Activated B cell treated with CpG ODN at 0.5 μM for 24 hours (primary cell): ENCODE data around the gene FA2H. TPM values are rescaled to one million over a fixed set of nuclear protein-coding genes. Genes with fewer than 3 reads are reported as not detected.
"Not testable (repeated sequence)": the region's sequence is repeated elsewhere in the genome, so short reads cannot be mapped to it uniquely, and the experiment has no call there.

Source experiments
- ATAC-seq: fragments of 200-7000 bp; cut with Tn5 transposase; one replicate; pipeline ENCODE4 v1.10.0; 2021; ENCODE audit warnings: low read depth, mild to moderate bottlenecking, moderate library complexity
- CTCF ChIA-PET: fragments of 350-600 bp; sonication (Branson Sonifier 250); formaldehyde crosslinking; loops from one replicate; lab custom pipeline; 2021; ENCODE audit warnings: antibody characterized with exemption; lab: Charles Lee
- POLR2A ChIA-PET: fragments of 350-600 bp; sonication (Branson Sonifier 250); formaldehyde crosslinking; loops from one replicate; lab custom pipeline; 2021; ENCODE audit warnings: antibody characterized with exemption; lab: Charles Lee
- DNase-seq: peaks from one replicate; pipeline ENCODE4 v3.0.0; 2022
- H3K27ac Mint-ChIP-seq: one replicate; pipeline ENCODE4 v1.8.0; 2020; ENCODE audit warnings: mixed read lengths
- H3K27me3 Mint-ChIP-seq: one replicate; pipeline ENCODE4 v1.8.0; 2021; ENCODE audit warnings: mixed read lengths
- H3K36me3 Mint-ChIP-seq: one replicate; pipeline ENCODE4 v1.8.0; 2021; ENCODE audit warnings: low read depth, mixed read lengths
- H3K4me1 Mint-ChIP-seq: one replicate; pipeline ENCODE4 v1.8.0; 2021; ENCODE audit warnings: mixed read lengths
- H3K4me3 Mint-ChIP-seq: one replicate; pipeline ENCODE4 v1.8.0; 2020; ENCODE audit warnings: mild to moderate bottlenecking, mixed read lengths
- H3K9me3 Mint-ChIP-seq: one replicate; pipeline ENCODE4 v1.8.0; 2020; ENCODE audit warnings: mixed read lengths
- intact Hi-C: fragments of 100-400 bp; cut with micrococcal nuclease; formaldehyde crosslinking; loops from one replicate; pipeline ENCODE4 v1.15.1; 2024
- total RNA-seq: library from RNA; stranded (reverse); gene quantifications from 2 replicates; pipeline ENCODE4 v1.2.3, GENCODE V29; 2022
- TF ChIP-seq, protein P1 (sequence below): fragments of 200-600 bp; IDR thresholded peaks from one replicate; pipeline ENCODE4 v1.8.0; 2022; ENCODE audit warnings: antibody characterized with exemption, mild to moderate bottlenecking

The FA2H gene
- total RNA-seq, 1 donor from 2014 or later: 0.78 TPM

DNA sequence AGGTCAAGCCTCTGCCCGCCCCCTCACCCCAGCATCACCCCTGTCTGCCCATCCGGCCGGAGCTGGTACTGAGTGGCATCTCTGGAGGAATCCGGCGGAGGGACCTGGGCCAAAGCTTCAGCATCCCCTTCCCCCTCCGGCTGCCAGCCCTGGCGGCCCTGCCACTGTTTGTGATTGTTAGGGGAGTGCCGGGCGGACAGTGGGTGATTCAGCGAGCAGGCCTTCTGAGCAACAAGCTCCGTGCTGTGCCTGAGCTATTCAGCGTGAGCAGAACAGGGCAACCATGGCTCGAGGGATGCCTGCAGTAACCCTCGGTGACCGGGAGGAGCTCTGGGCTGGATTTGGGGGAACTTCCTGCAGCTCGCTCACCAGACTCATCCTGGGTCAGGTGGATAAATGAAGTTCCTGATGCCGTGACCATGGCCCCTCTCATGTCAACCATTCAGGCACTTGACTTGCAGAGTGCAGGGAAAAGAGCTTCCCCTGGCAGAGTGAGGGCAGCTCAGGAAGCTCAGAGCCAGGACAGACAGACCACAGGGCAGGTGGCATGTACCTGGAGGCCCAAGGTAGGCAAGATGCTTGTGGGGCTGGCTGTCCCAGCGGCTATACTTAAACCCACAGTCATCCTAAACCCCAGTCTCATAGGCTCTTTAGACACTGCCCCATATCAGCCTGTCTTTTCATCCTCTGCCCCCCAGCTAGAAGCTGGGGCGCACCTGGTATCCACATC is 49.6 kb downstream of the FA2H start:
- POLR2A ChIA-PET: no interaction called here
- intact Hi-C loops: no loop called here
- H3K4me3 Mint-ChIP-seq: no peak overlapping the region
- ATAC-seq (no peak), DNase-seq (no peak)
- H3K9me3 Mint-ChIP-seq: peaks cover 9% of the 10 kb centered on the region
- peaks cover 5% of the 10 kb centered on the region for H3K27me3 Mint-ChIP-seq
- CTCF ChIA-PET: interaction anchor here (0.9 to 1.4 kb wide), 2 partner anchors 24 to 138 kb away, joined by 3 to 4 read pairs; no protein-coding TSS in a partner anchor
- TF ChIP-seq, protein P1, sequence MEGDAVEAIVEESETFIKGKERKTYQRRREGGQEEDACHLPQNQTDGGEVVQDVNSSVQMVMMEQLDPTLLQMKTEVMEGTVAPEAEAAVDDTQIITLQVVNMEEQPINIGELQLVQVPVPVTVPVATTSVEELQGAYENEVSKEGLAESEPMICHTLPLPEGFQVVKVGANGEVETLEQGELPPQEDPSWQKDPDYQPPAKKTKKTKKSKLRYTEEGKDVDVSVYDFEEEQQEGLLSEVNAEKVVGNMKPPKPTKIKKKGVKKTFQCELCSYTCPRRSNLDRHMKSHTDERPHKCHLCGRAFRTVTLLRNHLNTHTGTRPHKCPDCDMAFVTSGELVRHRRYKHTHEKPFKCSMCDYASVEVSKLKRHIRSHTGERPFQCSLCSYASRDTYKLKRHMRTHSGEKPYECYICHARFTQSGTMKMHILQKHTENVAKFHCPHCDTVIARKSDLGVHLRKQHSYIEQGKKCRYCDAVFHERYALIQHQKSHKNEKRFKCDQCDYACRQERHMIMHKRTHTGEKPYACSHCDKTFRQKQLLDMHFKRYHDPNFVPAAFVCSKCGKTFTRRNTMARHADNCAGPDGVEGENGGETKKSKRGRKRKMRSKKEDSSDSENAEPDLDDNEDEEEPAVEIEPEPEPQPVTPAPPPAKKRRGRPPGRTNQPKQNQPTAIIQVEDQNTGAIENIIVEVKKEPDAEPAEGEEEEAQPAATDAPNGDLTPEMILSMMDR: no peak
- H3K36me3 Mint-ChIP-seq: no peaks in the 10 kb centered on the region
- no peak overlapping the region for H3K27ac Mint-ChIP-seq
- no peaks in the 10 kb centered on the region for H3K4me1 Mint-ChIP-seq

DNA sequence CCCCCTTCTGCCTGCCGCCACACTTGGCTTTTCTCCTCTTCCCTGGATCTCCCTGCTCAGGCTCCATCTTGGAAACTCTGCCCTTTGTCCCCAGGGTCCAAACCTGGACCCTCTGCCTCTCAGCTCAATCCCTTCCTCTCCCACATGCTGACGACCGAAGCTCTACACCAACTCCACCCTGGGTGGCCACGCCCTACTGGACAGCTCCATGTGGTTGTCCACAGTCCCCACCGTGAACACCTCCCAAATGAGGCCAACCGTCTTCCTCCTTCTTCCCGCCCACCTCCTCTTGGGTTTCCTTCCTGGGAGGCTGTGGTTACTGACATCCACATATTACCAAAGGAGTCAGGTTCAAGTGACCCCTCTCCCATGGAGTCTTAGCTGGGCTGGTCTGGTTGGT is 51.4 kb downstream of the FA2H start:
- no peaks in the 10 kb centered on the region for H3K36me3 Mint-ChIP-seq
- H3K9me3 Mint-ChIP-seq: peaks cover 9% of the 10 kb centered on the region
- CTCF ChIA-PET: interaction anchor here (0.7 to 1.6 kb wide), 2 partner anchors 22 to 139 kb away, joined by 4 to 5 read pairs; no protein-coding TSS in a partner anchor
- H3K4me1 Mint-ChIP-seq: no peaks in the 10 kb centered on the region
- H3K27ac Mint-ChIP-seq: no peak overlapping the region
- H3K4me3 Mint-ChIP-seq: no peak overlapping the region
- ATAC-seq: no peak
- peaks cover 5% of the 10 kb centered on the region for H3K27me3 Mint-ChIP-seq
- TF ChIP-seq, protein P1: no peak
- intact Hi-C loops: no loop called here
- no peak for DNase-seq
- POLR2A ChIA-PET: no interaction called here

GRCh38 chr16:74722156-74722555 is 52.5 kb downstream of the FA2H start:
- H3K4me1 Mint-ChIP-seq, H3K36me3 Mint-ChIP-seq, ATAC-seq, DNase-seq, H3K9me3 Mint-ChIP-seq, H3K27me3 Mint-ChIP-seq, H3K27ac Mint-ChIP-seq, CTCF ChIA-PET, intact Hi-C loops, POLR2A ChIA-PET, H3K4me3 Mint-ChIP-seq: not testable (repeated sequence)

GRCh38 chr16:74721716-74722115 is 52.9 kb downstream of the FA2H start:
- Mint-ChIP-seq H3K9me3 (peaks cover 3% of the 10 kb centered on the region), H3K4me1 (no peaks in the 10 kb centered on the region), H3K27ac (no peak overlapping the region), H3K27me3 (peaks cover 5% of the 10 kb centered on the region), H3K4me3 (no peak overlapping the region), H3K36me3 (no peaks in the 10 kb centered on the region)
- no peak for DNase-seq
- CTCF ChIA-PET: no interaction called here
- POLR2A ChIA-PET: no interaction called here
- intact Hi-C loops: no loop called here
- TF ChIP-seq, protein P1: no peak
- no peak for ATAC-seq

DNA sequence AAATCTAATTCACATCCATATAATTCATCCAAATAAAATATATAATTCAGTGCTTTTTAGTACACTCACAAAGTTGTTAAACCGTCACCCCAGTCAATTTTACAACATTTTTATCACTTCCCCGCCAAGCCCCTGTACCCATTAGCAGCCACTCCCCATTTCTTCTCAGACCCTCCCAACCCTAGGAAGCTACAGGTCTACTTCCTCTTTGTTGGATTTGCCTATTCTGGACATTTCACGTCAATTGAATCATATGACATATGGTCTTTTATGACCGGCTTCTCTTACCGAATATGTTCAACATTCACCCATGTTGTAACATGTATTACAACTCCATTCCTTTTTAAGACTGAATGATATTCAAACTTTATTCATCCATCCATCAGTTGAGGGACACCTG is 54.0 kb downstream of the FA2H start:
- ChIA-PET POLR2A (no interaction called here), CTCF (no interaction called here)
- TF ChIP-seq, protein P1: no peak
- no peaks in the 10 kb centered on the region for H3K36me3 Mint-ChIP-seq
- DNase-seq: no peak
- no peak overlapping the region for H3K4me3 Mint-ChIP-seq
- no peaks in the 10 kb centered on the region for H3K4me1 Mint-ChIP-seq
- intact Hi-C loops: no loop called here
- no peak for ATAC-seq
- H3K27me3 Mint-ChIP-seq: peaks cover 5% of the 10 kb centered on the region
- no peak overlapping the region for H3K27ac Mint-ChIP-seq
- H3K9me3 Mint-ChIP-seq: no peaks in the 10 kb centered on the region
